ENCODE measurements around the gene PTPRN2. TPM values are rescaled to one million over a fixed set of nuclear protein-coding genes. Genes with fewer than 3 reads are reported as not detected.

Gene PTPRN2
- total and polyA plus RNA-seq, 2 of the 8 experiments (the other 6 are each of a cell fraction or from before 2014, with no cell fraction given), result 2.6 to 4.5 TPM

GRCh38 chr7:157830331-157830730 is 757.3 kb downstream of the PTPRN2 start (continued):
- no peak for TF ChIP-seq KDM5A (IDR thresholded peaks at IDR 0.05; ENCODE audit: low read length)
- no peak for TF ChIP-seq CTCF (IDR thresholded peaks at IDR 0.05; ENCODE audit: control extremely low read depth in 1 of 3, insufficient read depth in 1 of 3, low read depth in 1 of 3, low read length in 3 of 3)
- no peak for TF ChIP-seq CBX8 (IDR thresholded peaks at IDR 0.05; ENCODE audit: borderline replicate concordance, low read depth, low read length)
- no peak for TF ChIP-seq RNF2 (IDR thresholded peaks at IDR 0.05; ENCODE audit: borderline replicate concordance, low read depth, low read length, missing control alignments, poor library complexity, severe bottlenecking)
- no peak for TF ChIP-seq BACH1 (IDR thresholded peaks at IDR 0.05; ENCODE audit: low read length)

Data from H1 (cell line).